A673 (cell line): ENCODE data around the gene CDH24.

Experiments
- EZH2 ChIP-seq: fragments of 200-600 bp; sonication (generic); IDR thresholded peaks from 2 replicates; pipeline ENCODE4 v1.6.1; 2017; ENCODE audit warnings: borderline replicate concordance, low read depth, mild to moderate bottlenecking, mixed read lengths, antibody characterized with exemption, low read length; ENCODE audit not compliant: poor library complexity, severe bottlenecking
- TF ChIP-seq, protein P1 (sequence below): fragments of 300-800, 200-600 bp; sonication (generic); conservative IDR thresholded peaks from 2 replicates; pipeline ENCODE4 v1.5.1; 2017; ENCODE audit warnings: low read depth, mild to moderate bottlenecking, antibody characterized with exemption, low read length, moderate library complexity, mixed read lengths

DNA sequence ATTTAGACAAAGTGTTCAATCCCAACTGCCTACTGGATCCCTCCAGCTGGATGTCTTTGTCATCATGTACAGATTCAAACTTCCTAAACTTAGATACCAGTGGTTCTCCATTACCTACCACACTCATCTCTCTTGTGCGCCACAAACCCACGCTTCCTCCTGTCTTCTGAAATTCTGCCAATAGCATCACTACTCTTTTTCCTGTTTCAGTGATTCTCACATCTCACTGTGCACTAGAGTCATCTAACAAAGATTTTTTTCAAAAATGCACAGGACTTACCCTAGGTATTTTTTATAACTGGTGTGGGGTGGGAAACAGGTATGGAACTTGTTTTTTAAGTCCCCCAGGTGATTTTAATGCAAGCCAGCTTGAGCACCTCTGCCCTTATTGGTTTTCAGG lies 28.5 kb downstream of the CDH24 start:
- no peak for TF ChIP-seq EZH2
- TF ChIP-seq, protein P1, sequence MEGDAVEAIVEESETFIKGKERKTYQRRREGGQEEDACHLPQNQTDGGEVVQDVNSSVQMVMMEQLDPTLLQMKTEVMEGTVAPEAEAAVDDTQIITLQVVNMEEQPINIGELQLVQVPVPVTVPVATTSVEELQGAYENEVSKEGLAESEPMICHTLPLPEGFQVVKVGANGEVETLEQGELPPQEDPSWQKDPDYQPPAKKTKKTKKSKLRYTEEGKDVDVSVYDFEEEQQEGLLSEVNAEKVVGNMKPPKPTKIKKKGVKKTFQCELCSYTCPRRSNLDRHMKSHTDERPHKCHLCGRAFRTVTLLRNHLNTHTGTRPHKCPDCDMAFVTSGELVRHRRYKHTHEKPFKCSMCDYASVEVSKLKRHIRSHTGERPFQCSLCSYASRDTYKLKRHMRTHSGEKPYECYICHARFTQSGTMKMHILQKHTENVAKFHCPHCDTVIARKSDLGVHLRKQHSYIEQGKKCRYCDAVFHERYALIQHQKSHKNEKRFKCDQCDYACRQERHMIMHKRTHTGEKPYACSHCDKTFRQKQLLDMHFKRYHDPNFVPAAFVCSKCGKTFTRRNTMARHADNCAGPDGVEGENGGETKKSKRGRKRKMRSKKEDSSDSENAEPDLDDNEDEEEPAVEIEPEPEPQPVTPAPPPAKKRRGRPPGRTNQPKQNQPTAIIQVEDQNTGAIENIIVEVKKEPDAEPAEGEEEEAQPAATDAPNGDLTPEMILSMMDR, result no peak
